Uterus (tissue), 2 donors: ENCODE data around the gene MYL1.

Experiments used
- POLR2A ChIP-seq, 2 donors: fragments of 450-650 bp; IDR thresholded peaks; one replicate each; pipeline ENCODE4 v1.6.1; 2016; ENCODE audit warnings: antibody characterized with exemption in 2 of 2, mild to moderate bottlenecking in 1 of 2, moderate library complexity in 1 of 2
- TF ChIP-seq, protein P1 (sequence below), 4 experiments: fragments of 200-600 bp in 2 of 4; fragments of 450-650 bp in 2 of 4; sonication (generic) in 2 of 4; IDR thresholded peaks; one replicate each; pipeline ENCODE4 v1.5.1; 2016 to 2019; ENCODE audit warnings: antibody characterized with exemption in 4 of 4, mild to moderate bottlenecking in 2 of 4, moderate library complexity in 1 of 4

GRCh38 chr2:210267698-210268097, 47.3 kb downstream of the MYL1 start:
- TF ChIP-seq, protein P1, sequence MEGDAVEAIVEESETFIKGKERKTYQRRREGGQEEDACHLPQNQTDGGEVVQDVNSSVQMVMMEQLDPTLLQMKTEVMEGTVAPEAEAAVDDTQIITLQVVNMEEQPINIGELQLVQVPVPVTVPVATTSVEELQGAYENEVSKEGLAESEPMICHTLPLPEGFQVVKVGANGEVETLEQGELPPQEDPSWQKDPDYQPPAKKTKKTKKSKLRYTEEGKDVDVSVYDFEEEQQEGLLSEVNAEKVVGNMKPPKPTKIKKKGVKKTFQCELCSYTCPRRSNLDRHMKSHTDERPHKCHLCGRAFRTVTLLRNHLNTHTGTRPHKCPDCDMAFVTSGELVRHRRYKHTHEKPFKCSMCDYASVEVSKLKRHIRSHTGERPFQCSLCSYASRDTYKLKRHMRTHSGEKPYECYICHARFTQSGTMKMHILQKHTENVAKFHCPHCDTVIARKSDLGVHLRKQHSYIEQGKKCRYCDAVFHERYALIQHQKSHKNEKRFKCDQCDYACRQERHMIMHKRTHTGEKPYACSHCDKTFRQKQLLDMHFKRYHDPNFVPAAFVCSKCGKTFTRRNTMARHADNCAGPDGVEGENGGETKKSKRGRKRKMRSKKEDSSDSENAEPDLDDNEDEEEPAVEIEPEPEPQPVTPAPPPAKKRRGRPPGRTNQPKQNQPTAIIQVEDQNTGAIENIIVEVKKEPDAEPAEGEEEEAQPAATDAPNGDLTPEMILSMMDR (IDR thresholded peaks at IDR 0.05): no peak
- no peak for TF ChIP-seq POLR2A (IDR thresholded peaks at IDR 0.05)
